Astrocyte (in vitro differentiated cells and primary cell): ENCODE data around the gene OR6C2.
"Not testable (repeated sequence)": the region's sequence is repeated elsewhere in the genome, so short reads cannot be mapped to it uniquely, and the experiment has no call there.

Experiments used
- EZH2 ChIP-seq: IDR thresholded peaks from 2 replicates; pipeline ENCODE4 v1.6.1; 2012; ENCODE audit warnings: mild to moderate bottlenecking, low read length, inconsistent platforms; ENCODE audit not compliant: insufficient read depth
- TF ChIP-seq, protein P1 (sequence below): IDR thresholded peaks from 2 replicates; pipeline ENCODE4 v1.5.1; 2011; ENCODE audit warnings: low read depth, mild to moderate bottlenecking, inconsistent platforms, low read length, moderate library complexity; ENCODE audit not compliant: insufficient read depth

DNA sequence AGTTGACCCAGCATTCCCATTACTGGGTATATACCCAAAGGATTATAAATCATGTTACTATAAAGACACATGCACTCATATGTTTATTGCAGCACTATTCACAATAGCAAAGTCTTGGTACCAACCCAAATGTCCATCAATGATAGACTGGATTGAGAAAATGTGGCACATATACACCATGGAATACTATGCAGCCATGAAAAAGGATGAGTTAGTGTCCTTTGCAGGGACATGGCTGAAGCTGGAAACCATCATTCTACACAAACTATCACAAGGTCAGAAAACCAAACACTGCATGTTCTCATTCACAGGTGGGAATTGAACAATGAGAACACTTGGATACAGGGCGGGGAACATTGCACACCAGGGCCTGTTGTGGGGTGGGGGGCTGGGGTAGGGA lies 21.1 kb downstream of the OR6C2 start:
- TF ChIP-seq, protein P1, sequence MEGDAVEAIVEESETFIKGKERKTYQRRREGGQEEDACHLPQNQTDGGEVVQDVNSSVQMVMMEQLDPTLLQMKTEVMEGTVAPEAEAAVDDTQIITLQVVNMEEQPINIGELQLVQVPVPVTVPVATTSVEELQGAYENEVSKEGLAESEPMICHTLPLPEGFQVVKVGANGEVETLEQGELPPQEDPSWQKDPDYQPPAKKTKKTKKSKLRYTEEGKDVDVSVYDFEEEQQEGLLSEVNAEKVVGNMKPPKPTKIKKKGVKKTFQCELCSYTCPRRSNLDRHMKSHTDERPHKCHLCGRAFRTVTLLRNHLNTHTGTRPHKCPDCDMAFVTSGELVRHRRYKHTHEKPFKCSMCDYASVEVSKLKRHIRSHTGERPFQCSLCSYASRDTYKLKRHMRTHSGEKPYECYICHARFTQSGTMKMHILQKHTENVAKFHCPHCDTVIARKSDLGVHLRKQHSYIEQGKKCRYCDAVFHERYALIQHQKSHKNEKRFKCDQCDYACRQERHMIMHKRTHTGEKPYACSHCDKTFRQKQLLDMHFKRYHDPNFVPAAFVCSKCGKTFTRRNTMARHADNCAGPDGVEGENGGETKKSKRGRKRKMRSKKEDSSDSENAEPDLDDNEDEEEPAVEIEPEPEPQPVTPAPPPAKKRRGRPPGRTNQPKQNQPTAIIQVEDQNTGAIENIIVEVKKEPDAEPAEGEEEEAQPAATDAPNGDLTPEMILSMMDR, result not testable (repeated sequence)
- TF ChIP-seq EZH2, result not testable (repeated sequence)
